ENCODE results near the gene IL34.

The IL34 gene

GRCh38 chr16:70684146-70685060, 38.0 kb downstream of the IL34 start:
- Histone ChIP-seq H3K9me3 (ENCODE audit: insufficient read depth, low read length, severe bottlenecking) (no peaks in the 10 kb centered on the region), H3K79me2 (ENCODE audit: insufficient read depth, low read length) (peaks cover 23% of the 10 kb centered on the region), H4K20me1 (ENCODE audit: insufficient read depth, low read length) (peaks cover 47% of the 10 kb centered on the region), H2AFZ (ENCODE audit: low read depth, low read length) (no peak overlapping the region), H3K9ac (ENCODE audit: low read depth, low read length) (peak overlapping the region; percentile 64), H3K4me1 (ENCODE audit: insufficient read depth, low read length) (peaks cover 22% of the 10 kb centered on the region), H3K4me2 (ENCODE audit: insufficient read depth, low read length) (peak overlapping the region; percentile 80), H3K27ac (ENCODE audit: low read length) (no peak overlapping the region), H3K4me3 (ENCODE audit: low read depth in 1 of 2, low read length in 2 of 2) (peak overlapping the region; percentile 43 to 64; a peak in 3 of 4 replicates), H3K27me3 (ENCODE audit: insufficient read depth, low read length, poor library complexity) (no peaks in the 10 kb centered on the region), H3K36me3 (ENCODE audit: insufficient read depth, low read length) (peaks cover 6% of the 10 kb centered on the region)
- ATAC-seq (ENCODE audit: insufficient read depth, low read depth) = no peak
- no peak for DNase-seq
- TF ChIP-seq CTCF (IDR thresholded peaks at IDR 0.05; ENCODE audit: borderline replicate concordance, extremely low read depth, low read length, poor library complexity, severe bottlenecking) = no peak
- TF ChIP-seq EZH2 (IDR thresholded peaks at IDR 0.05; ENCODE audit: borderline replicate concordance, low read depth, low read length, severe bottlenecking) = no peak

GRCh38 chr16:70685061-70685937, 38.9 kb downstream of the IL34 start:
- H3K27me3 ChIP-seq (ENCODE audit: insufficient read depth, low read length, poor library complexity) = no peaks in the 10 kb centered on the region
- H3K36me3 ChIP-seq (ENCODE audit: insufficient read depth, low read length) = peaks cover 3% of the 10 kb centered on the region
- no peaks in the 10 kb centered on the region for H3K9me3 ChIP-seq (ENCODE audit: insufficient read depth, low read length, severe bottlenecking)
- peak overlapping the region; percentile 75 for H2AFZ ChIP-seq (ENCODE audit: low read depth, low read length)
- no peak for TF ChIP-seq CTCF (IDR thresholded peaks at IDR 0.05; ENCODE audit: borderline replicate concordance, extremely low read depth, low read length, poor library complexity, severe bottlenecking)
- no peak for TF ChIP-seq EZH2 (IDR thresholded peaks at IDR 0.05; ENCODE audit: borderline replicate concordance, low read depth, low read length, severe bottlenecking)
- H3K4me2 ChIP-seq (ENCODE audit: insufficient read depth, low read length) = peak overlapping the region; percentile 80
- peaks cover 45% of the 10 kb centered on the region for H4K20me1 ChIP-seq (ENCODE audit: insufficient read depth, low read length)
- H3K27ac ChIP-seq (ENCODE audit: low read length) = peak overlapping the region; percentile 4; the same call in 1 of the 2 replicates
- peak overlapping the region; percentile 43 to 64; a peak in 3 of 4 replicates for H3K4me3 ChIP-seq (ENCODE audit: low read depth in 1 of 2, low read length in 2 of 2)
- peaks cover 23% of the 10 kb centered on the region for H3K79me2 ChIP-seq (ENCODE audit: insufficient read depth, low read length)
- peak; percentile 28 for DNase-seq
- H3K4me1 ChIP-seq (ENCODE audit: insufficient read depth, low read length) = peaks cover 22% of the 10 kb centered on the region
- peak overlapping the region; percentile 64 for H3K9ac ChIP-seq (ENCODE audit: low read depth, low read length)
- ATAC-seq (ENCODE audit: insufficient read depth, low read depth) = peak; percentile 62

- H3K27ac ChIP-seq (ENCODE audit: low read length) = peak within 1 kb of the TSS; percentile 4
- peaks cover 3% of the 10 kb centered on the region; the same call in 1 of the 2 replicates for H3K36me3 ChIP-seq (ENCODE audit: insufficient read depth, low read length)
- peak within 1 kb of the TSS; percentile 43 to 64; a peak in 3 of 4 replicates for H3K4me3 ChIP-seq (ENCODE audit: low read depth in 1 of 2, low read length in 2 of 2)
- no peaks in the 10 kb centered on the region for H3K9me3 ChIP-seq (ENCODE audit: insufficient read depth, low read length, severe bottlenecking)
- DNase-seq = peak; percentile 72
- H3K9ac ChIP-seq (ENCODE audit: low read depth, low read length) = peak within 1 kb of the TSS; percentile 64
- ATAC-seq (ENCODE audit: insufficient read depth, low read depth) = peak; percentile 71
- H3K79me2 ChIP-seq (ENCODE audit: insufficient read depth, low read length) = peaks cover 23% of the 10 kb centered on the region
- no peaks in the 10 kb centered on the region for H3K27me3 ChIP-seq (ENCODE audit: insufficient read depth, low read length, poor library complexity)
- TF ChIP-seq EZH2 (IDR thresholded peaks at IDR 0.05; ENCODE audit: borderline replicate concordance, low read depth, low read length, severe bottlenecking) = no peak
- TF ChIP-seq CTCF (IDR thresholded peaks at IDR 0.05; ENCODE audit: borderline replicate concordance, extremely low read depth, low read length, poor library complexity, severe bottlenecking) = no peak
- H4K20me1 ChIP-seq (ENCODE audit: insufficient read depth, low read length) = peaks cover 39% of the 10 kb centered on the region
- H2AFZ ChIP-seq (ENCODE audit: low read depth, low read length) = peak within 1 kb of the TSS; percentile 87
- peak within 1 kb of the TSS; percentile 80 for H3K4me2 ChIP-seq (ENCODE audit: insufficient read depth, low read length)
- peaks cover 22% of the 10 kb centered on the region for H3K4me1 ChIP-seq (ENCODE audit: insufficient read depth, low read length)
These were observed 39.6 kb downstream of the IL34 start, which contains the start of gene MTSS2 for GRCh38 chr16:70685938-70686375. Gene MTSS2, minus strand, starts transcription at chr16:70686053. Its CDS starts 262 bp downstream, at chr16:70685791.
